Measurements from ENCODE around the gene SCGB3A2.
"Not testable (repeated sequence)": the region's sequence is repeated elsewhere in the genome, so short reads cannot be mapped to it uniquely, and the experiment has no call there.

Gene SCGB3A2

GRCh38 chr5:147859962-147860640 is 18.4 kb upstream of the SCGB3A2 start:
- in situ Hi-C loops (cut with HindIII; ENCODE audit: low sequenced_read_pairs) = loop anchor here (10.0 kb wide), 1 partner anchor 75 kb away; no protein-coding TSS in a partner anchor

GRCh38 chr5:147860641-147861025 is 17.9 kb upstream of the SCGB3A2 start:
- in situ Hi-C loops (cut with HindIII; ENCODE audit: low sequenced_read_pairs) = no loop called here

DNA sequence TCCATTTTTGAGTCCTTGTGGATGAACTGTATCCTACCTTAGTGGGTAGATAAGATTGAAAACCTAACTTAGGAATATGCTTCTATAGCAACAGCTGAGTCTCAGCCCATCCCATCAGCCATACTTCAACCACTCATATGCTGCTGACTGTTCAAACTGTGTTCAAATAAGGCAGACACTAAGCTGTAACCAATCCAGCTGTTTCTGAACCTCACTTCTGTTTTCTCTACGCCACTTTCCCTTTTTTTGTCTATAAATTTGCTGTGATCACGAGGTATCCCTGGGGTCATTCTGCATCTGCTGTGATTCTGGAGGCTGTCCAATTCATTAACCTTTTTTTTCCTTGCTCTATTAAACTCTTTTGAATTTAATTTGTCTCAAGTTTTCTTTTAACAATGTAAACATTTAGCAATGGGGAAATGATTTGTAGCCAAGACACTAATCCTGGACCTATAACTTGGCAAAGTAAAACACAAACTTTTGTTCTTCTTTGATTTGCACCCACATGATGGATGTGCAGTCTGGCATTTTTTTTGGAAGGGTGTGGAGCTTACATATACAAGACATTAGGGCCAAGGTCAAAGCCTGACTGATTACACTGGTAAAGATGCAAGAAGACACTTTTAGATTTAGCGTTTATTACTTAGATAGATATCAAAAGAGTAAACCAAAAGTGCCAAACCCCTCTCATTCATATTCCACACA is 14.9 kb upstream of the SCGB3A2 start:
- in situ Hi-C loops (cut with HindIII; ENCODE audit: low sequenced_read_pairs) = no loop called here

GRCh38 chr5:147869112-147869511 is 9.4 kb upstream of the SCGB3A2 start:
- in situ Hi-C loops (cut with HindIII; ENCODE audit: low sequenced_read_pairs) = no loop called here

GRCh38 chr5:147869892-147870291 is 8.6 kb upstream of the SCGB3A2 start:
- in situ Hi-C loops (cut with HindIII; ENCODE audit: low sequenced_read_pairs) = not testable (repeated sequence)

DNA sequence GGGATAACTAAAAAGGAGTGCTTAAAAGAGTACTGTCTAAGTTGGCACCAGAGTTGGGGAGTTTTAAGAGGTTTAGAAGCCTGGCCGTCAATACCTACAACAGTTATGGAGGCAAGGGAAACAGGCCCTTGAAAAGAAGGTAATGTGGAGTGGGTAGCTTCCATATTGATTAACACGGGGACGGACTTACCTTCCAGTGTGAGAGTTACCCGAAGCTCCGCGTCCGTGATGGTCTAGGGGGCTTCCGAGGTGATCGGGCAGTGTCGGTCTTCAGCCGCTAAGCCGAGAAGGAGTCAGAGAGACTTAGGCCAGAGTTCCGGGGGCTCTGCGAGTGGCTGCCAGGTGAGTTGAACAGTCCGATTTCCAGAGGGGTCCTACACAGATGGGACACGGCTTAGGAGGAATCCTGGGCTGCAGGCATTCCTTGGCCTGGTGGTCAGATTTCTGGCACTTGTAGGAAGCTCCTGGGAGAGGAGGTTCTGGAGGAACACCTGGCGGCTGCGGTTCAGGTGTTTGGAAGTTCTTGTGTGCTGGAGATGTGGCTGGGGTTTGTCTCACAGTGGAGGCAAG is 6.4 kb upstream of the SCGB3A2 start:
- in situ Hi-C loops (cut with HindIII; ENCODE audit: low sequenced_read_pairs) = not testable (repeated sequence)

DNA sequence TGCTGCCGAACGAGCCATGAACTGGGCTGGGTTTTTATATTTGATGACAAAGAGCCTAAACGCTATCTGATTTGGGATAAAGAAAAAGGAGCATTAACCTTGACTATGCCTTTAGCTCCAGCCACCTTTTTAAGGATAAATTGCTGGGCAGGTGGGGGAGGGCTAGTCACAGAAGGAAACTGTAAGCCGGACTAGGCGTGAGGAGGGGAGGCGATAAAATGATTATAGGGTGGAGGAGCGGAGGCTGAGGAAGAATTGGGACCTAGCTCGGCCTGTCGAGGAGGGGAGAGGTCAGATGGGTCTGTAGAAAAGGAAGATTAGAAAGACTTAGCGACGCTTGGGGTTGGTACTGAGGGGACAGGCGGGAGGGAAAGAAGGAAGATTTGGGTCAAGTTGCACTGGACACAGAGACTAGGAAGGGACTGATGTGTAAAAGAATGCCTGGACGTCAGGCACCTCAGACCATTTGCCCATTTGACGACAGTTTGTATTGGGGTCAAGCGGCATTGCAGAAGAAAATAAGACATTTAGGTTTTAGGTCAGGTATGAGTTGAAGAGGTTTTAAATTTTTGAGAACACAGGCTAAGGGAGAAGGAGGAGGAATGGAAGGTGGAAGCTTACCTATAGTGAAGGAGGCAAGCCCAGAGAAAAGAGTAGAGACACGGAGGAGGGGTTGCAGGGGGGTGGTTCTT is 5.6 kb upstream of the SCGB3A2 start:
- in situ Hi-C loops (cut with HindIII; ENCODE audit: low sequenced_read_pairs) = not testable (repeated sequence)

DNA sequence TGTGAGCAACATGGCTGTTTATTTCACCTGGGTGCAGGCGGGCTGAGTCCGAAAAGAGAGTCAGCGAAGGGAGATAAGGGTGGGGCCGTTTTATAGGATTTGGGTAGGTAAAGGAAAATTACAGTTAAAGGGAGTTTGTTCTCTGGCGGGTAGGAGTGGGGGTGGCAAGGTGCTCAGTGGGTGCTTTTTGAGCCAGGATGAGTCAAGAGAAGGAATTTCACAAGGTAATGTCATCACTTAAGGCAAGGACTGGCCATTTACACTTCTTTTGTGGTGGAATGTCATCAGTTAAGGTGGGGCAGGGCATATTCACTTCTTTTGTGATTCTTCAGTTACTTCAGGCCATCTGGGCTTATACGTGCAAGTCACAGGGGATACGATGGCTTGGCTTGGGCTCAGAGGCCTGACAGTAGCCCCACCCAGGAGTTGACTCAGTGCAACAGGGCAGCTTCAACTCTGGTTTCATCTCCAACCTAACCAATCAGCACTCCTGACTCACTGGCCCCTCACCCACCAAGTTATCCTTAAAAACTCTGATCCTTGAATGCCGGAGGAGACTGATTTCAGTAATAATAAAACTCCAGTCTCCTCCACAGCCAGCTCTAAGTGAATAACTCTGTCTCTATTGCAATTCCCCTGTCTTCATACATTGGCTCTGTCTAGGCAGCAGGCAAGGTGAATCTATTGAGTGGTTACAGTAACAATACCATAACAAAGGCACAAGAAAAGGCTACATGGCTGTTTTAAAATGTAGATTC is 4.2 kb upstream of the SCGB3A2 start:
- in situ Hi-C loops (cut with HindIII; ENCODE audit: low sequenced_read_pairs) = not testable (repeated sequence)

- in situ Hi-C loops (cut with HindIII; ENCODE audit: low sequenced_read_pairs) = no loop called here
Observed at GRCh38 chr5:147874910-147875367, 3.6 kb upstream of the SCGB3A2 start.

- in situ Hi-C loops (cut with HindIII; ENCODE audit: low sequenced_read_pairs) = no loop called here
Observed at GRCh38 chr5:147876141-147876540, 2.4 kb upstream of the SCGB3A2 start.

- in situ Hi-C loops (cut with HindIII; ENCODE audit: low sequenced_read_pairs) = no loop called here
Observed at GRCh38 chr5:147876626-147877025, 1.9 kb upstream of the SCGB3A2 start.

- in situ Hi-C loops (cut with HindIII; ENCODE audit: low sequenced_read_pairs) = loop anchor here (5.0 kb wide), 1 partner anchor 53 kb away; no protein-coding TSS in a partner anchor
Observed at GRCh38 chr5:147879784-147880183, 1.3 kb downstream of the SCGB3A2 start.

- in situ Hi-C loops (cut with HindIII; ENCODE audit: low sequenced_read_pairs) = loop anchor here (5.0 kb wide), 1 partner anchor 52 kb away; no protein-coding TSS in a partner anchor
Observed at GRCh38 chr5:147880487-147880886, 2.0 kb downstream of the SCGB3A2 start.

- in situ Hi-C loops (cut with HindIII; ENCODE audit: low sequenced_read_pairs) = loop anchor here (5.0 kb wide), 1 partner anchor 50 kb away; no protein-coding TSS in a partner anchor
Observed at GRCh38 chr5:147882586-147883313, 4.2 kb downstream of the SCGB3A2 start.

DNA sequence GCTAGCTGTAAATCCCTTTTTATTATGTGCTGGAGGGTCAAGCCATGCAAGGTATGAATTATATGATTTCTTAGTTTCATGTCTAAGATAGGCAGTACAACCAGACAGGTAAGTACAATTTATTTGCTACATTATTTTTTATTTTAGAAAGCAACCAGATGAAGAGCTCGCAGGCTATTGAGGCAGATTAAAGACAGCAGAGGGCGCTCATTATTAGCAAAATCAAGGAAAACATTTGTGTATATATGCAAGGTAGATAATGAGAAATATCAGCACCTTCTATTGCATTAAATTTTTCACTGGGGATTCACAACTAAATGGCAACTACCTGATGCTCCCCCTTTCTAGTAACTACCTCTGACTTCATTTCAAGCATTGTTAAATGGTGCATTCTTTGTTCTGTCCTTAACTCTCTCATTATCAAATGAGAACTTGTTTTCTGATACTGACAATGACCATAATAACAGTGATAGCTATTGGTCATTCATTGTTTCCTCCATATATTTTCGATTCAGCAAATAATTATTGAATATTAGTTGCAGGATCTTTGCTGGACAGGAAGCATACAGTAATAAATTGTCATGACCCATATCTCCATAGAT is 8.6 kb downstream of the SCGB3A2 start:
- in situ Hi-C loops (cut with HindIII; ENCODE audit: low sequenced_read_pairs) = no loop called here

DNA sequence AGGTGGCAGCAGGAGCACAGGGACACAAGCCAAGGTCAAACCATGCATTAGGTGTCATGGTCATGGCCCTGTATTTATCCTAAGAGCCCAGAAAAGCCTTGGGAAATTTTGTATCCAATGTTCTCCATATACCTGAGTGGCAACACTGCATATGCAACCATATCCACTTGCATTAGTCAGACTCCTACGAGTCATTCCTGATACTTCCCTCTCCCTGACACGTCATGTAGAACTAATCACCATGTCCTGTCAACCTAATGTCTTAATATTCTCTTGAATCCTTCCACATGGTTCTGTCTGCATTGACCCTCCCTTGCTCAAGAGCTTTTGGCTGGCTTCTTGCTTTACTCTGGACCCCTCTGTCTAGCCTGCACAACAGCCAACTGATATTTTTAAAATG is 9.4 kb downstream of the SCGB3A2 start:
- in situ Hi-C loops (cut with HindIII; ENCODE audit: low sequenced_read_pairs) = no loop called here

DNA sequence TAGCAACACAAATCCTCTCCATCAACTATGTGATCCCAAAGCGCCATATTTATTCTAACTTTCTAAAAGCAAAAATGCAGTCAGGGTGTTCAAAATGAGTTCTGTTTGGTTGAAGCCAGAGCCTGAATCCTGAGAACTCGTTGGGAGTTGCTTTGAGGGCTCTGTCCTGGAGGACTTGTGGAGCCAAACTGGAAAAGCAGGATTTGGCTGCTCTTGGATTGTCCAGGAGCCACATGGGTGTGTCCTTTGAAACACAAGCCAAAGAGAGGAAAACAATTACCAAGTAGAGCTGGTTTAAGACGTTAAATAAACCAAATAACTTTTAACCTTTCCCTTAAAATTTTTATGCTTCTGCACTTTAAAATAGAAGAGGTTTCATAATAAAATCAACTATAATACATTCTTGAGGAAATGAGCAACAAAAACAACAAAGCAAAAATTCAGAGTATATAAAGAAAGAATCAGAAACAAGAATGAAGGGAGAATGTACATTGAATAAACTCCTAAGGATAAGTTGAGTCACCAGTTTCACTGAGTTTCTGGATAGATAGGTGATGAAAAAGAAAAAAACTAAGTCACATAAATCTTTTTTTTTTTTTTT is 14.3 kb downstream of the SCGB3A2 start:
- in situ Hi-C loops (cut with HindIII; ENCODE audit: low sequenced_read_pairs) = no loop called here

DNA sequence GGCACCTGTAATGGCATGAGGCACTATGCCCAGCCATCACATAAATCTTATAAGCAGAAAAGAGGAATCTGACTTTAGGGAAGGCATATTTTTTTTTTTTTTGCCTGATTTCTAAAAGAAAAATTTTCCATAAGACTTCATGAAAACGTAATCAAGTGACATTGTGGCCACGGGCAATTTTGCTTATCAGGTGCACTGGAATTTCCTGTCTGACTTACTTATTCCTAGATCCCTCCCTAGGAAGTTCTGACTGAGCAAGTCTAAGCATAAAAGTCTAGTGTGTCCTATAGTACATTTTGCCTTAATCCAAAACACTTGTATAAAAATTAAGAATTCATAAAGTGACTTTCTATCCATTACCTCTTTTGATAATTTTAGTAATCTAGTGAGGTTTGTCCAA is 15.3 kb downstream of the SCGB3A2 start:
- in situ Hi-C loops (cut with HindIII; ENCODE audit: low sequenced_read_pairs) = no loop called here

DNA sequence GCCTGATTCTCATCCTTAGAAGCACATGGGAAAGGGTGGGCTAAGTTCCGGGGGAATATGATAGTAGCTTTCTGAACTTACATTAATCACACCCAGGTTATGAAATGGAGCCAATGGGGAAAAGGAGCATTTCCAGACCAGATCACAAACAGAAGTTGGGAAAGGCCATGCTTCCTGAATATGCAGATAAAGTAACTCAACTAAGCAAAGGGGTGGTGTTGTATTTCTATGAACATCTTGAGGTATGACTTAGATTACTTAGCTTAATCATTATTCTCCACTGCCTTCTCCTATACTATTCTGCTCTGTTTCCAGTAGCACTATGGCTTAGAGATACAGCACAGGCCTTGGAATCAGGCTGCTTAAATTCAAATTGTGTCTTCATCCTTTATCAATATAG is 17.4 kb downstream of the SCGB3A2 start:
- in situ Hi-C loops (cut with HindIII; ENCODE audit: low sequenced_read_pairs) = no loop called here

Data from DLD1 (cell line).